ENCODE results near the gene C3orf52. TPM values are rescaled to one million over a fixed set of nuclear protein-coding genes. Genes with fewer than 3 reads are reported as not detected.

Gene C3orf52
- total RNA-seq, 1 donor from 2014 or later = 1.4 TPM

DNA sequence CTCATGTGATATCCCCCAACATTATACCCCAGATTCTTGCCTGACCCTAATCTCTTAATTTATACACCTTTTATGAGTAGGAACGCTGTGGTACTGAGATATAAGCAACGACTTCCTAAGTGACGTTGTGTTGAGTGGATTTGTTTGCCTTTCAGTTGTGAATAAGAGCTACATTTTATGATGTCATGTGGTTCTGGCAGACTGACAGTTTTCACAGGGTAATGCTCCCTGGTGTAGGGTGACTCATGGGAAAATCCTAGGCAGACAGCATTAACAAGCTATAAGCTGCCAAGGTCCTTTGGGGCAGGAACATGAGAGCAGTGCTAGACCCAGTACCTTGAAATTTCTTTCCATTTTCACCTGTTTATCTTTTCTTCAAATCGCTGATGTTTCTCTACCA is 11.2 kb downstream of the C3orf52 start:
- TF ChIP-seq, protein P1, sequence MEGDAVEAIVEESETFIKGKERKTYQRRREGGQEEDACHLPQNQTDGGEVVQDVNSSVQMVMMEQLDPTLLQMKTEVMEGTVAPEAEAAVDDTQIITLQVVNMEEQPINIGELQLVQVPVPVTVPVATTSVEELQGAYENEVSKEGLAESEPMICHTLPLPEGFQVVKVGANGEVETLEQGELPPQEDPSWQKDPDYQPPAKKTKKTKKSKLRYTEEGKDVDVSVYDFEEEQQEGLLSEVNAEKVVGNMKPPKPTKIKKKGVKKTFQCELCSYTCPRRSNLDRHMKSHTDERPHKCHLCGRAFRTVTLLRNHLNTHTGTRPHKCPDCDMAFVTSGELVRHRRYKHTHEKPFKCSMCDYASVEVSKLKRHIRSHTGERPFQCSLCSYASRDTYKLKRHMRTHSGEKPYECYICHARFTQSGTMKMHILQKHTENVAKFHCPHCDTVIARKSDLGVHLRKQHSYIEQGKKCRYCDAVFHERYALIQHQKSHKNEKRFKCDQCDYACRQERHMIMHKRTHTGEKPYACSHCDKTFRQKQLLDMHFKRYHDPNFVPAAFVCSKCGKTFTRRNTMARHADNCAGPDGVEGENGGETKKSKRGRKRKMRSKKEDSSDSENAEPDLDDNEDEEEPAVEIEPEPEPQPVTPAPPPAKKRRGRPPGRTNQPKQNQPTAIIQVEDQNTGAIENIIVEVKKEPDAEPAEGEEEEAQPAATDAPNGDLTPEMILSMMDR (IDR thresholded peaks at IDR 0.05; ENCODE audit: partially characterized antibody, unreplicated experiment) = no peak
- Mint-ChIP-seq H3K4me1 (ENCODE audit: low read depth, unreplicated experiment) (no peaks in the 10 kb centered on the region), H3K27ac (ENCODE audit: unreplicated experiment) (no peak overlapping the region), H3K4me3 (ENCODE audit: unreplicated experiment) (no peak overlapping the region), H3K36me3 (ENCODE audit: unreplicated experiment) (no peaks in the 10 kb centered on the region), H3K9me3 (ENCODE audit: unreplicated experiment) (no peaks in the 10 kb centered on the region), H3K27me3 (ENCODE audit: unreplicated experiment) (no peaks in the 10 kb centered on the region)
- DNase-seq = no peak

DNA sequence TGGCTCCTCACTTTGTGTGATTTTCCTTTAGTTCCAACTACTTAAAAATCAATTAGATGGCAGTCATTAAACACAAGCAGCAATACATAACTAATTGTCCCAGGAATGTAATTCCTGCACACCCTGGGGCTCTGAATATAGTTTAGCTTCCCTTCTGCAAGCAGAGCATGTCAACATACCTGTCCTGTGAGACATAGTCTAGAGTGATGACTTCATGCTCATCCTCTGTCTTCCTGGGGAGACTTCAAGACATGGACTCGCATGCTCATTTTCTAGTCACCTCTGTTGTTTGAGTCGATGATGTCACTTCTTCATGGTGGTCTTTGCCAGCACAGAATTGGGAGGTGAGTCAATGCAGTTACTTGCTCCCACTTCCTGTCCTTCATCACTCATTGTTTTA is 15.7 kb downstream of the C3orf52 start:
- no peak for DNase-seq
- H3K4me1 Mint-ChIP-seq (ENCODE audit: low read depth, unreplicated experiment) = no peaks in the 10 kb centered on the region
- no peaks in the 10 kb centered on the region for H3K27me3 Mint-ChIP-seq (ENCODE audit: unreplicated experiment)
- no peaks in the 10 kb centered on the region for H3K36me3 Mint-ChIP-seq (ENCODE audit: unreplicated experiment)
- no peak overlapping the region for H3K27ac Mint-ChIP-seq (ENCODE audit: unreplicated experiment)
- H3K9me3 Mint-ChIP-seq (ENCODE audit: unreplicated experiment) = no peaks in the 10 kb centered on the region
- H3K4me3 Mint-ChIP-seq (ENCODE audit: unreplicated experiment) = no peak overlapping the region
- TF ChIP-seq, protein P1 (IDR thresholded peaks at IDR 0.05; ENCODE audit: partially characterized antibody, unreplicated experiment) = no peak

DNA sequence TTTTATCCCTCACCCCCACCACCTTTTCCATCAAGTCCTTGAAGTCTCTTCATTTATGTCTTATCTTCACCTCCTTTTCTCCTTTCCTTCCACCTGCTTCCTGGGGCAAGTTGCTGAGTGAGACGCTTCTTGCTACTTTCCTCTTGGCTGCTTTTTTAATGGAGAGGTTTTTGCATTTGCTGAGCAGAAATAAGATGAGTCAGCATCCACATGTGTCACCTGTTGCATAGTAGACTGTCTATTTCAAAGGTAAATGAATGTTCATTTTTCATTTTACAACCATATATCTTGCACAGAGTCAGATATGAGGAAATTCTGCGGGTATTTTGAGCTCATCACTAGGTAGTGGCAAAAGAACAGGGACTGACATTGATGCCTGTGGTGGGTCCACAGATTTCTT is 18.6 kb downstream of the C3orf52 start:
- H3K27me3 Mint-ChIP-seq (ENCODE audit: unreplicated experiment) = no peaks in the 10 kb centered on the region
- no peak overlapping the region for H3K27ac Mint-ChIP-seq (ENCODE audit: unreplicated experiment)
- H3K4me3 Mint-ChIP-seq (ENCODE audit: unreplicated experiment) = no peak overlapping the region
- H3K9me3 Mint-ChIP-seq (ENCODE audit: unreplicated experiment) = no peaks in the 10 kb centered on the region
- TF ChIP-seq, protein P1 (IDR thresholded peaks at IDR 0.05; ENCODE audit: partially characterized antibody, unreplicated experiment) = no peak
- no peaks in the 10 kb centered on the region for H3K4me1 Mint-ChIP-seq (ENCODE audit: low read depth, unreplicated experiment)
- no peak for DNase-seq
- H3K36me3 Mint-ChIP-seq (ENCODE audit: unreplicated experiment) = no peaks in the 10 kb centered on the region

DNA sequence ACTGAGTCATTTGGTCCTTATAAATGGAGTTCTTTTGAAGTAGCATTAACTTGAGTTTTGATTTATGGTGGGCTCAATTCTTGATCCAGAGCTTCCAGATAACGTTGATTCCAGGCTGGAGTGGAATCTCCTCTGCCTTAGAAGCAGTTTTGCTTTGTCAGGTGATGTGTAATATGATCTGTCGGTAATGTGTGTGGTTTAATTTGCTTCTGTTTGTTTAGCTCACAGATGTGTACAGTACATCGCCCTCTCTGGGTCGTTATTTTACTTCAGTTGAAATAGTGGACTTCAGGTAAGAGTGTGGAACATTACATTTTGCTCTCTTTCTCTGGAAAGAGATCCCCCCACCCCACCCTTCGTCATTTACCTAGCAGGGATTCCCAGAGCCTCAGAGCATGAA is 23.1 kb downstream of the C3orf52 start:
- Mint-ChIP-seq H3K4me3 (ENCODE audit: unreplicated experiment) (no peak overlapping the region), H3K27ac (ENCODE audit: unreplicated experiment) (no peak overlapping the region), H3K27me3 (ENCODE audit: unreplicated experiment) (no peaks in the 10 kb centered on the region), H3K9me3 (ENCODE audit: unreplicated experiment) (no peaks in the 10 kb centered on the region), H3K4me1 (ENCODE audit: low read depth, unreplicated experiment) (no peaks in the 10 kb centered on the region), H3K36me3 (ENCODE audit: unreplicated experiment) (no peaks in the 10 kb centered on the region)
- TF ChIP-seq, protein P1 (IDR thresholded peaks at IDR 0.05; ENCODE audit: partially characterized antibody, unreplicated experiment) = no peak
- DNase-seq = no peak

DNA sequence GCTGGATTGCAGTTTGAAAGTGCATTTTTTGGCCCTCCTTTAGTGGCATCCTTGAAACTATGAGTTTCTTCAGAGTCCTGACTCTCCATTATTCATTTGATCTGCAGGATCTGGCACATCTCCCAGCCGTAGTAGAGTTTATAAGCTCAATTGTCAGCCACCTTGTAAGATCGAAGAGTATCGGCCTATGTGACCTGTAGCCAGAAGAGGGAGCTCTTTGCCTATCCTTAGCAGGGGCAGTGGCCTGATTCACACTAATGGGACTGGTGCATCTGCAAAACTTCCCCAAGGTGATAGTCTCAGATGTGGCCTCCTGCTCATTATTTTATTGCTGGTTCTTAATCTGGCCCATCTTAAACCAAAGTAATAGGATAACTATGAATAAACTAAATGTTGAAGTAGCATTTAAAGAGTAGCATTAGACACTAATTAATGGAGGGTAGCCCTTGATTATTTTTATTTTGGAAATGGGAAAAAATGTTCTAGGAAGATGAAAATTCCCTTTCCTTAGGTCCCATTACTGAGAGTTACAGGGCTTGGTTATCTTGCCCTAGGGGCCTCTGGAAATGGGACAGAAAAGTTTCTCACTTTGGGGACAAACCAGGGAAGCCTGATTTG is 25.7 kb downstream of the C3orf52 start:
- no peaks in the 10 kb centered on the region for H3K36me3 Mint-ChIP-seq (ENCODE audit: unreplicated experiment)
- no peaks in the 10 kb centered on the region for H3K9me3 Mint-ChIP-seq (ENCODE audit: unreplicated experiment)
- H3K27ac Mint-ChIP-seq (ENCODE audit: unreplicated experiment) = no peak overlapping the region
- H3K4me1 Mint-ChIP-seq (ENCODE audit: low read depth, unreplicated experiment) = peaks cover 2% of the 10 kb centered on the region
- peak; percentile 56 for DNase-seq
- no peaks in the 10 kb centered on the region for H3K27me3 Mint-ChIP-seq (ENCODE audit: unreplicated experiment)
- H3K4me3 Mint-ChIP-seq (ENCODE audit: unreplicated experiment) = no peak overlapping the region
- TF ChIP-seq, protein P1 (IDR thresholded peaks at IDR 0.05; ENCODE audit: partially characterized antibody, unreplicated experiment) = peak; percentile 69

Data from glutamatergic neuron (in vitro differentiated cells).